GM23248 (cell line): ENCODE measurements around the gene VKORC1.

Source experiments
- EZH2 ChIP-seq: fragments of 200-600 bp; sonication (generic); IDR thresholded peaks from 2 replicates; pipeline ENCODE4 v1.6.1; 2018; ENCODE audit warnings: antibody characterized with exemption, mild to moderate bottlenecking; ENCODE audit not compliant: insufficient read depth, poor library complexity, severe bottlenecking
- EZH2phosphoT487 ChIP-seq: fragments of 200-600 bp; sonication (generic); IDR thresholded peaks from 2 replicates; pipeline ENCODE4 v1.6.1; 2018; ENCODE audit warnings: antibody characterized with exemption, moderate library complexity, mild to moderate bottlenecking, low read depth; ENCODE audit not compliant: insufficient read depth

DNA sequence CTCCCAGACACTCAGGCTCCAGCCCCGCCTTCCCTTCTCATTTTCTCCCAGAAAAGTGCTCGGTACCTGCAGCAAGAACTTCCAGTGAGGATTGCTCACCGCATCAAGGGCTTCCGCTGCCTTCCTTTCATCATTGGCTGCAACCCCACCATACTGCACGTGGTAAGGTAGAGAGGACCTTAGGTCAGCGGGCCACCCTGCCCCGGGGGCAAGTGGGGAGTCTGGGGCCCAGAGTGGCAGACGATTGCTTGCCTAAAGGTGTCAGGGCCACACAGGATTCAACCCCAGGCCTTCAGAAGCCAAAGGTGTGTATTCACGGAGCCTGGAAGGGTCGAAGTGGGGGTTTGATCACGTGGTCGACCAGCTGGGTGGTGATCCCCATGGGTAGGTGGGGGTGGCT, 15.0 kb upstream of the VKORC1 start:
- no peak for TF ChIP-seq EZH2phosphoT487
- no peak for TF ChIP-seq EZH2
